ENCODE measurements around the gene TXLNB.

TXLNB gene

DNA sequence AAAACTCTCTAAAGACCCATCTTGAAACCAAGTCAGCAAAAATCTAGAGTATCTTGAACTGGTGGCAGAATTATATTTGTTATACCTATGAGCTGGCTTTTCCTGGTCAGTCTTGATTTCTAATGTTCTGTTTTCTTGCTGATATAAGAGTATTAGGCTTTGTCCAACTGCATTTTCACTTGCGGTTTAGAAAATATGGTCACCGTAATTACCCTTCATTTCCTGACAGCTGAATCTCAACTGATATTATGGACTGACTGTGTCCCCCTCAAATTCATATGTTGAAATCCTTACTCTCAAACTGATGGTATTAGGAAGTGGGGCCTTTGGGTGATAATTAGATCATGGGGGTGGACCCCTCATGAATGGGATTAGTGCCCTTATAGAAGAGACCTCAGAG is 72.1 kb downstream of the TXLNB start:
- H3K4me3 ChIP-seq (ENCODE audit: low read depth, low read length), result no peak overlapping the region
- H3K27ac ChIP-seq (ENCODE audit: extremely low read depth, low read depth, low read length), result no peak overlapping the region
- CTCF ChIA-PET, result interaction anchor here (0.6 to 6.5 kb wide), 40 partner anchors 9 to 1218 kb away, joined by 3 to 86 read pairs (median 4); no protein-coding TSS in a partner anchor

DNA sequence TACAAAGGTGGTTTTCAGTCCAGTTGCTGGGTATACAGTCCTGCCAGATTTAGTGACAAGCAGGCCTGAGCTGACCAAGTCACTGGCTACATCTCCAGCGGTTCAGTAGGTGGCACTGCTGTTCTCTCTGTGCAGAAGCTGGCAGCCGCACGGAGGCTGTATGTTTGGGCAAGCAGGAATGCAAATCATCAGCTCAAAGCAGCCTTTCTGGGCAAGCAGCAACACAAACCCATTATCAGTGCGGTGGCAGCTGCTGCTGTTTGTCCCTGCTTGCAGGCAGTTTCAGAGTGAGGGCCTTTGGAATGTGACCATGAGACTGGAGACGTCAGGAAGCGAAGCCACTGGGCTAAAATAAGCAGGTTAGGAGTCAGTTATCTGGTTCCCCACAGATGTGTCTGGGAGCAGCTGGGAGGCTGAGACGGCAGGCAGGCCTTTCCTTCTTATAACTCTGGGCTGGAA is 72.5 kb downstream of the TXLNB start:
- no peaks in the 10 kb centered on the region for H3K9me3 ChIP-seq (ENCODE audit: control insufficient read depth, insufficient read depth, low read depth, low read length)
- POLR2A ChIA-PET, result interaction anchor here (0.6 to 1.3 kb wide), 7 partner anchors 77 to 156 kb away, joined by 3 to 11 read pairs (median 4); partner anchors contain the start of gene CITED2
- no peak overlapping the region for H3K4me3 ChIP-seq (ENCODE audit: low read depth, low read length)
- TF ChIP-seq, protein P1, sequence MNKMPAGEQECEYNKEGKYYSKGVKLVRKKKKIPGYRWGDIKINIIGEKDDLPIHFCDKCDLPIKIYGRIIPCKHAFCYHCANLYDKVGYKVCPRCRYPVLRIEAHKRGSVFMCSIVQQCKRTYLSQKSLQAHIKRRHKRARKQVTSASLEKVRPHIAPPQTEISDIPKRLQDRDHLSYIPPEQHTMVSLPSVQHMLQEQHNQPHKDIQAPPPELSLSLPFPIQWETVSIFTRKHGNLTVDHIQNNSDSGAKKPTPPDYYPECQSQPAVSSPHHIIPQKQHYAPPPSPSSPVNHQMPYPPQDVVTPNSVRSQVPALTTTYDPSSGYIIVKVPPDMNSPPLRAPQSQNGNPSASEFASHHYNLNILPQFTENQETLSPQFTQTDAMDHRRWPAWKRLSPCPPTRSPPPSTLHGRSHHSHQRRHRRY (tag by site-specific recombination; IDR thresholded peaks at IDR 0.05), result no peak
- TF ChIP-seq MEIS1 (CRISPR knock-in tag; IDR thresholded peaks at IDR 0.05; ENCODE audit: borderline replicate concordance) (no peak), TRIM28 (IDR thresholded peaks at IDR 0.05; ENCODE audit: borderline replicate concordance, low read length) (peak; percentile 97), ZNF768 (tag by site-specific recombination; IDR thresholded peaks at IDR 0.05) (no peak), ZNF121 (tag by site-specific recombination; IDR thresholded peaks at IDR 0.05) (no peak), OSR2 (tag by site-specific recombination; IDR thresholded peaks at IDR 0.05) (peak; percentile 68), GLIS1 (tag by site-specific recombination; IDR thresholded peaks at IDR 0.05) (no peak), ZNF10 (tag by site-specific recombination; IDR thresholded peaks at IDR 0.05) (no peak)
- TF ChIP-seq, protein P2, sequence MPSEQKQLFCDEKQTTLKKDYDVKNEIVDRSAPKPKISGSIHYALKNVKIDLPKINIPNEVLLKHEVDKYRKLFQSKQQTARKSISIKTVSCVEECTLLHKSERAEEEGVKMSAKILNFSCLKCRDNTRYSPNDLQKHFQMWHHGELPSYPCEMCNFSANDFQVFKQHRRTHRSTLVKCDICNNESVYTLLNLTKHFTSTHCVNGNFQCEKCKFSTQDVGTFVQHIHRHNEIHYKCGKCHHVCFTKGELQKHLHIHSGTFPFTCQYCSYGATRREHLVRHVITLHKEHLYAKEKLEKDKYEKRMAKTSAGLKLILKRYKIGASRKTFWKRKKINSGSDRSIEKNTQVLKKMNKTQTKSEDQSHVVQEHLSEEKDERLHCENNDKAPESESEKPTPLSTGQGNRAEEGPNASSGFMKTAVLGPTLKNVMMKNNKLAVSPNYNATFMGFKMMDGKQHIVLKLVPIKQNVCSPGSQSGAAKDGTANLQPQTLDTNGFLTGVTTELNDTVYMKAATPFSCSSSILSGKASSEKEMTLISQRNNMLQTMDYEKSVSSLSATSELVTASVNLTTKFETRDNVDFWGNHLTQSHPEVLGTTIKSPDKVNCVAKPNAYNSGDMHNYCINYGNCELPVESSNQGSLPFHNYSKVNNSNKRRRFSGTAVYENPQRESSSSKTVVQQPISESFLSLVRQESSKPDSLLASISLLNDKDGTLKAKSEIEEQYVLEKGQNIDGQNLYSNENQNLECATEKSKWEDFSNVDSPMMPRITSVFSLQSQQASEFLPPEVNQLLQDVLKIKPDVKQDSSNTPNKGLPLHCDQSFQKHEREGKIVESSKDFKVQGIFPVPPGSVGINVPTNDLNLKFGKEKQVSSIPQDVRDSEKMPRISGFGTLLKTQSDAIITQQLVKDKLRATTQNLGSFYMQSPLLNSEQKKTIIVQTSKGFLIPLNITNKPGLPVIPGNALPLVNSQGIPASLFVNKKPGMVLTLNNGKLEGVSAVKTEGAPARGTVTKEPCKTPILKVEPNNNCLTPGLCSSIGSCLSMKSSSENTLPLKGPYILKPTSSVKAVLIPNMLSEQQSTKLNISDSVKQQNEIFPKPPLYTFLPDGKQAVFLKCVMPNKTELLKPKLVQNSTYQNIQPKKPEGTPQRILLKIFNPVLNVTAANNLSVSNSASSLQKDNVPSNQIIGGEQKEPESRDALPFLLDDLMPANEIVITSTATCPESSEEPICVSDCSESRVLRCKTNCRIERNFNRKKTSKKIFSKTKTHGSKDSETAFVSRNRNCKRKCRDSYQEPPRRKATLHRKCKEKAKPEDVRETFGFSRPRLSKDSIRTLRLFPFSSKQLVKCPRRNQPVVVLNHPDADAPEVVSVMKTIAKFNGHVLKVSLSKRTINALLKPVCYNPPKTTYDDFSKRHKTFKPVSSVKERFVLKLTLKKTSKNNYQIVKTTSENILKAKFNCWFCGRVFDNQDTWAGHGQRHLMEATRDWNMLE (tag by site-specific recombination; conservative IDR thresholded peaks at IDR 0.05; ENCODE audit: low read depth), result no peak

More for the DNA sequence above, 72.1 kb downstream of the TXLNB start:
- Histone ChIP-seq H3K4me1 (ENCODE audit: control insufficient read depth, insufficient read depth, low read length) (no peaks in the 10 kb centered on the region), H3K9me3 (ENCODE audit: control insufficient read depth, insufficient read depth, low read depth, low read length) (no peaks in the 10 kb centered on the region), H3K36me3 (ENCODE audit: control insufficient read depth in 2 of 2, insufficient read depth in 1 of 2, low read length in 2 of 2) (no peaks in the 10 kb centered on the region)
- POLR2A ChIA-PET, result interaction anchor here (0.6 to 1.3 kb wide), 6 partner anchors 94 to 155 kb away, joined by 3 to 11 read pairs (median 4); partner anchors contain the start of gene CITED2
- TF ChIP-seq, protein P3, sequence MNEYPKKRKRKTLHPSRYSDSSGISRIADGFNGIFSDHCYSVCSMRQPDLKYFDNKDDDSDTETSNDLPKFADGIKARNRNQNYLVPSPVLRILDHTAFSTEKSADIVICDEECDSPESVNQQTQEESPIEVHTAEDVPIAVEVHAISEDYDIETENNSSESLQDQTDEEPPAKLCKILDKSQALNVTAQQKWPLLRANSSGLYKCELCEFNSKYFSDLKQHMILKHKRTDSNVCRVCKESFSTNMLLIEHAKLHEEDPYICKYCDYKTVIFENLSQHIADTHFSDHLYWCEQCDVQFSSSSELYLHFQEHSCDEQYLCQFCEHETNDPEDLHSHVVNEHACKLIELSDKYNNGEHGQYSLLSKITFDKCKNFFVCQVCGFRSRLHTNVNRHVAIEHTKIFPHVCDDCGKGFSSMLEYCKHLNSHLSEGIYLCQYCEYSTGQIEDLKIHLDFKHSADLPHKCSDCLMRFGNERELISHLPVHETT (tag by site-specific recombination; IDR thresholded peaks at IDR 0.05), result no peak
- TF ChIP-seq ZNF530 (tag by site-specific recombination; IDR thresholded peaks at IDR 0.05; ENCODE audit: low read depth) (no peak), YY2 (tag by site-specific recombination; IDR thresholded peaks at IDR 0.05) (no peak), ZBTB48 (tag by site-specific recombination; IDR thresholded peaks at IDR 0.05) (no peak), HOXA7 (CRISPR knock-in tag; IDR thresholded peaks at IDR 0.05; ENCODE audit: borderline replicate concordance) (no peak), HOXD13 (CRISPR knock-in tag; IDR thresholded peaks at IDR 0.05; ENCODE audit: borderline replicate concordance) (no peak), ZNF792 (tag by site-specific recombination; IDR thresholded peaks at IDR 0.05) (no peak), ZNF366 (tag by site-specific recombination; conservative IDR thresholded peaks at IDR 0.05) (no peak), KLF16 (tag by site-specific recombination; IDR thresholded peaks at IDR 0.05) (no peak), ZNF561 (tag by site-specific recombination; IDR thresholded peaks at IDR 0.05; ENCODE audit: borderline replicate concordance) (no peak), ZNF658 (tag by site-specific recombination; IDR thresholded peaks at IDR 0.05) (no peak)
- TF ChIP-seq, protein P4, sequence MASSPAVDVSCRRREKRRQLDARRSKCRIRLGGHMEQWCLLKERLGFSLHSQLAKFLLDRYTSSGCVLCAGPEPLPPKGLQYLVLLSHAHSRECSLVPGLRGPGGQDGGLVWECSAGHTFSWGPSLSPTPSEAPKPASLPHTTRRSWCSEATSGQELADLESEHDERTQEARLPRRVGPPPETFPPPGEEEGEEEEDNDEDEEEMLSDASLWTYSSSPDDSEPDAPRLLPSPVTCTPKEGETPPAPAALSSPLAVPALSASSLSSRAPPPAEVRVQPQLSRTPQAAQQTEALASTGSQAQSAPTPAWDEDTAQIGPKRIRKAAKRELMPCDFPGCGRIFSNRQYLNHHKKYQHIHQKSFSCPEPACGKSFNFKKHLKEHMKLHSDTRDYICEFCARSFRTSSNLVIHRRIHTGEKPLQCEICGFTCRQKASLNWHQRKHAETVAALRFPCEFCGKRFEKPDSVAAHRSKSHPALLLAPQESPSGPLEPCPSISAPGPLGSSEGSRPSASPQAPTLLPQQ (tag by site-specific recombination; IDR thresholded peaks at IDR 0.05), result no peak
- TF ChIP-seq, protein P5, sequence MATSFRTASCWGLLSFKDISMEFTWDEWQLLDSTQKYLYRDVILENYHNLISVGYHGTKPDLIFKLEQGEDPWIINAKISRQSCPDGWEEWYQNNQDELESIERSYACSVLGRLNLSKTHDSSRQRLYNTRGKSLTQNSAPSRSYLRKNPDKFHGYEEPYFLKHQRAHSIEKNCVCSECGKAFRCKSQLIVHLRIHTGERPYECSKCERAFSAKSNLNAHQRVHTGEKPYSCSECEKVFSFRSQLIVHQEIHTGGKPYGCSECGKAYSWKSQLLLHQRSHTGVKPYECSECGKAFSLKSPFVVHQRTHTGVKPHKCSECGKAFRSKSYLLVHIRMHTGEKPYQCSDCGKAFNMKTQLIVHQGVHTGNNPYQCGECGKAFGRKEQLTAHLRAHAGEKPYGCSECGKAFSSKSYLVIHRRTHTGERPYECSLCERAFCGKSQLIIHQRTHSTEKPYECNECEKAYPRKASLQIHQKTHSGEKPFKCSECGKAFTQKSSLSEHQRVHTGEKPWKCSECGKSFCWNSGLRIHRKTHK (tag by site-specific recombination; IDR thresholded peaks at IDR 0.05), result no peak
- TF ChIP-seq, protein P6, sequence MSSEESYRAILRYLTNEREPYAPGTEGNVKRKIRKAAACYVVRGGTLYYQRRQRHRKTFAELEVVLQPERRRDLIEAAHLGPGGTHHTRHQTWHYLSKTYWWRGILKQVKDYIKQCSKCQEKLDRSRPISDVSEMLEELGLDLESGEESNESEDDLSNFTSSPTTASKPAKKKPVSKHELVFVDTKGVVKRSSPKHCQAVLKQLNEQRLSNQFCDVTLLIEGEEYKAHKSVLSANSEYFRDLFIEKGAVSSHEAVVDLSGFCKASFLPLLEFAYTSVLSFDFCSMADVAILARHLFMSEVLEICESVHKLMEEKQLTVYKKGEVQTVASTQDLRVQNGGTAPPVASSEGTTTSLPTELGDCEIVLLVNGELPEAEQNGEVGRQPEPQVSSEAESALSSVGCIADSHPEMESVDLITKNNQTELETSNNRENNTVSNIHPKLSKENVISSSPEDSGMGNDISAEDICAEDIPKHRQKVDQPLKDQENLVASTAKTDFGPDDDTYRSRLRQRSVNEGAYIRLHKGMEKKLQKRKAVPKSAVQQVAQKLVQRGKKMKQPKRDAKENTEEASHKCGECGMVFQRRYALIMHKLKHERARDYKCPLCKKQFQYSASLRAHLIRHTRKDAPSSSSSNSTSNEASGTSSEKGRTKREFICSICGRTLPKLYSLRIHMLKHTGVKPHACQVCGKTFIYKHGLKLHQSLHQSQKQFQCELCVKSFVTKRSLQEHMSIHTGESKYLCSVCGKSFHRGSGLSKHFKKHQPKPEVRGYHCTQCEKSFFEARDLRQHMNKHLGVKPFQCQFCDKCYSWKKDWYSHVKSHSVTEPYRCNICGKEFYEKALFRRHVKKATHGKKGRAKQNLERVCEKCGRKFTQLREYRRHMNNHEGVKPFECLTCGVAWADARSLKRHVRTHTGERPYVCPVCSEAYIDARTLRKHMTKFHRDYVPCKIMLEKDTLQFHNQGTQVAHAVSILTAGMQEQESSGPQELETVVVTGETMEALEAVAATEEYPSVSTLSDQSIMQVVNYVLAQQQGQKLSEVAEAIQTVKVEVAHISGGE (tag by site-specific recombination; conservative IDR thresholded peaks at IDR 0.05; ENCODE audit: low read depth), result no peak

More for the DNA sequence above, 72.5 kb downstream of the TXLNB start:
- CTCF ChIA-PET, result interaction anchor here (0.6 to 6.5 kb wide), 45 partner anchors 9 to 1702 kb away, joined by 3 to 86 read pairs (median 4); no protein-coding TSS in a partner anchor
- no peaks in the 10 kb centered on the region for H3K4me1 ChIP-seq (ENCODE audit: control insufficient read depth, insufficient read depth, low read length)
- H3K27ac ChIP-seq (ENCODE audit: extremely low read depth, low read depth, low read length), result no peak overlapping the region
- no peaks in the 10 kb centered on the region for H3K36me3 ChIP-seq (ENCODE audit: control insufficient read depth in 2 of 2, insufficient read depth in 1 of 2, low read length in 2 of 2)

All from HEK293 (cell line).